ENCODE measurements around the gene PDS5B.
"Not testable (repeated sequence)": the region's sequence is repeated elsewhere in the genome, so short reads cannot be mapped to it uniquely, and the experiment has no call there.

PDS5B gene

GRCh38 chr13:32586080-32586900 lies at the start of gene PDS5B:
PDS5B (plus strand) TSS chr13:32586452; CDS start chr13:32648773, 62,321 bp downstream.
- peak; percentile 79 for DNase-seq

GRCh38 chr13:32537580-32538142 lies 48.6 kb upstream of the PDS5B start:
- DNase-seq = no peak

GRCh38 chr13:32538143-32538620 lies 48.1 kb upstream of the PDS5B start:
- no peak for DNase-seq

GRCh38 chr13:32538621-32539246 lies 47.5 kb upstream of the PDS5B start, which contains the start of gene N4BP2L2:
N4BP2L2 (minus strand) TSS chr13:32538795; CDS start chr13:32537027, 1,768 bp downstream.
- peak; percentile 71 for DNase-seq

GRCh38 chr13:32542221-32542620 lies 44.0 kb upstream of the PDS5B start:
- DNase-seq = no peak

GRCh38 chr13:32545083-32545482 lies 41.2 kb upstream of the PDS5B start:
- no peak for DNase-seq

- no peak for DNase-seq
Measured at GRCh38 chr13:32548837-32549236, 37.4 kb upstream of the PDS5B start.

GRCh38 chr13:32549788-32550187 lies 36.5 kb upstream of the PDS5B start:
- no peak for DNase-seq

- no peak for DNase-seq
Measured at GRCh38 chr13:32553720-32554119, 32.5 kb upstream of the PDS5B start.

- DNase-seq = no peak
Measured at GRCh38 chr13:32555613-32556012, 30.6 kb upstream of the PDS5B start.

- DNase-seq = not testable (repeated sequence)
Measured at GRCh38 chr13:32560842-32561241, 25.4 kb upstream of the PDS5B start.

- DNase-seq = not testable (repeated sequence)
Measured at GRCh38 chr13:32575687-32576086, 10.6 kb upstream of the PDS5B start.

GRCh38 chr13:32577032-32577431 lies 9.2 kb upstream of the PDS5B start:
- DNase-seq = no peak

- peak; percentile 0 for DNase-seq
Measured at GRCh38 chr13:32581177-32581786, 5.0 kb upstream of the PDS5B start.

GRCh38 chr13:32582281-32582680 lies 4.0 kb upstream of the PDS5B start:
- no peak for DNase-seq

- DNase-seq = no peak
Measured at GRCh38 chr13:32582991-32583390, 3.3 kb upstream of the PDS5B start.

GRCh38 chr13:32585550-32586079 lies 637 bp upstream of the PDS5B start:
- DNase-seq = no peak

- peak; percentile 46 for DNase-seq
Measured at GRCh38 chr13:32587011-32587810, 959 bp downstream of the PDS5B start.

- DNase-seq = no peak
Measured at GRCh38 chr13:32587811-32588170, 1.5 kb downstream of the PDS5B start.

- no peak for DNase-seq
Measured at GRCh38 chr13:32588736-32589135, 2.5 kb downstream of the PDS5B start.

- DNase-seq = no peak
Measured at GRCh38 chr13:32589471-32589870, 3.2 kb downstream of the PDS5B start.

- DNase-seq = no peak
Measured at GRCh38 chr13:32590266-32590665, 4.0 kb downstream of the PDS5B start.
